IPS DF 6.9 (cell line): ENCODE results near the gene DNAJC8.

Experiments used
- DNase-seq: peaks from one replicate; pipeline ENCODE4 v3.0.0-alpha.2; 2013; ENCODE audit warnings: low read depth, low spot score
- H3K27ac ChIP-seq: one replicate; pipeline ENCODE4 v1.5.1; 2013; ENCODE audit warnings: low read length, control low read depth
- H3K27me3 ChIP-seq: 2 replicates; pipeline ENCODE4 v1.6.1; 2013; ENCODE audit warnings: mild to moderate bottlenecking, low read length; ENCODE audit not compliant: control insufficient read depth, insufficient read depth
- H3K36me3 ChIP-seq: 2 replicates; pipeline ENCODE4 v1.6.1; 2013; ENCODE audit warnings: low read length; ENCODE audit not compliant: control insufficient read depth, insufficient read depth
- H3K4me1 ChIP-seq: 2 replicates; pipeline ENCODE4 v1.6.1; 2013; ENCODE audit warnings: low read length; ENCODE audit not compliant: control insufficient read depth, insufficient read depth
- H3K4me3 ChIP-seq: 2 replicates; pipeline ENCODE4 v1.5.1; 2013; ENCODE audit warnings: mild to moderate bottlenecking, low read length
- H3K9me3 ChIP-seq: 2 replicates; pipeline ENCODE4 v1.6.1; 2013; ENCODE audit warnings: low read length, inconsistent platforms; ENCODE audit not compliant: control insufficient read depth, insufficient read depth
- WGBS: extraction: QIAGEN DNeasy Blood & Tissue Kit; methylation state at CpG from one replicate; pipeline ENCODE4 v1.1.7; 2013; ENCODE audit warnings: mixed read lengths, missing lambda C conversion rate; ENCODE audit not compliant: insufficient read length, insufficient coverage; 5-methylcytosine and 5-hydroxymethylcytosine counted together

Gene DNAJC8

DNA sequence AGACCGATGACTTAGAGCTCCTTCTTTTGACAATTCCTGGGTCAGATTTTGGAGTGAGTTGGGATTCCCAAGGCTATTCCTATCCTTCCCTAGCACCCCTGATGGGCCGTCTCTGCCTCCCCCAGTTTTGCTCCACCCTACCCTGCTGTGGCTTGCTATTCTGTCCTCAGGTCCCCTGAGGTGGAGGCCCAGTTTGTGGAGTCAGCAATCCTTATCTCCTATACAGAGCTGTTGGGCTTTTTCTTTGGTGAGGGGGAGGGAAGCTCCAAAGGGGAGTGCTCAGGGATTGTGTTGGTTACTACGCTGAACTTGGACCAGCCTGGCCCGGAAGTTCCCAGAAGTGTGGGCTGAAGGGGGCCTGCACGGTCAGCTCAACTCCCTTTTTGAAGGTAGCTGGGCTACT, 34.1 kb upstream of the DNAJC8 start:
- peaks cover 3% of the 10 kb centered on the region; the same call in 1 of the 2 replicates for H3K36me3 ChIP-seq
- DNase-seq: no peak
- 0 out of 2 replicates have a peak, but pooled peaks cover 1% of the 10 kb centered on the region for H3K4me1 ChIP-seq
- no peaks in the 10 kb centered on the region for H3K27me3 ChIP-seq
- WGBS: no CpG with 5 or more reads among the region's 5 CpGs
- H3K27ac ChIP-seq: no peak overlapping the region
- H3K9me3 ChIP-seq: no peaks in the 10 kb centered on the region
- no peak overlapping the region for H3K4me3 ChIP-seq

DNA sequence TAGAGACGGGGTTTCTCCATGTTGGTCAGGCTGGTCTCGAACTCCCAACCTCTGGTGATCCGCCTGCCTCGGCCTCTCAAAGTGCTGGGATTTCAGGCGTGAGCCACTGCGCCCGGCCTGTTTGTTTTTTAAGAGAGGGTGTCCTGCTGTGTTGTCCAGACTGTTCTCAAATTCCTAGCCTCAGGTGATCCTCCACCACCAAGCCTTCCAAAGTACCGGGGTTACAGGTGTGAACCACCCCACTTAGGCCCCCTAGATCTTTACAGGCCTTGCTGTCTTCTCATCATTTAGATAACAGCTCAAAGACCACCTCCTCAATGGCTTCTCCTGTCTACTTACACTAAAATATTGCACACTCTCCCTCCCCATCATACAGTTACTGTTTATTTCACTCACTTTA, 32.7 kb upstream of the DNAJC8 start:
- H3K4me1 ChIP-seq: peaks cover 3% of the 10 kb centered on the region; the same call in 1 of the 2 replicates
- H3K36me3 ChIP-seq: no peaks in the 10 kb centered on the region
- H3K9me3 ChIP-seq: no peaks in the 10 kb centered on the region
- no peak overlapping the region for H3K27ac ChIP-seq
- H3K4me3 ChIP-seq: no peak overlapping the region
- WGBS: no CpG with 5 or more reads among the region's 8 CpGs
- DNase-seq: no peak
- H3K27me3 ChIP-seq: no peaks in the 10 kb centered on the region

DNA sequence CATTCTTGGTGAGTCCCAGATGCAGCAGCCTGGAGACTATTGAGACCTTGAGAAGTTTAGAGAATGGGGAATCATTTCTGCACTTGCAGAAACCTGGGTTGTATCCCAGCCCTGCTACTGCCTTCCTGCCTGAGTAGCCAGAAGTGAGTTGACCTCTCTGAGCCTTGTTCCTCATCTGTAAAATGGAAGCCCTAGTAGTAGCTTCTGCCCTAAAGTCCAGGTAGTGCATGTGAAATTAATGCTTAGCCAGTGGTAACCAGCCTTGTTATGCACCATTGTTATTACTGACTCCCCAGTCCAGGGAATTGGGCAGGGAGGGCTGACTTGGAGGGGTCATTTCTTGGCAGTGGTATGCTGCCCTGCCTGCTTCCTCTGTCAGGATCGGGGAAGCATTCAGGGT, 32.1 kb upstream of the DNAJC8 start:
- Histone ChIP-seq H3K4me3 (no peak overlapping the region), H3K4me1 (peaks cover 3% of the 10 kb centered on the region; the same call in 1 of the 2 replicates), H3K36me3 (no peaks in the 10 kb centered on the region), H3K27me3 (no peaks in the 10 kb centered on the region), H3K27ac (no peak overlapping the region), H3K9me3 (no peaks in the 10 kb centered on the region)
- no CpG with 5 or more reads among the region's 1 CpG for WGBS
- no peak for DNase-seq

DNA sequence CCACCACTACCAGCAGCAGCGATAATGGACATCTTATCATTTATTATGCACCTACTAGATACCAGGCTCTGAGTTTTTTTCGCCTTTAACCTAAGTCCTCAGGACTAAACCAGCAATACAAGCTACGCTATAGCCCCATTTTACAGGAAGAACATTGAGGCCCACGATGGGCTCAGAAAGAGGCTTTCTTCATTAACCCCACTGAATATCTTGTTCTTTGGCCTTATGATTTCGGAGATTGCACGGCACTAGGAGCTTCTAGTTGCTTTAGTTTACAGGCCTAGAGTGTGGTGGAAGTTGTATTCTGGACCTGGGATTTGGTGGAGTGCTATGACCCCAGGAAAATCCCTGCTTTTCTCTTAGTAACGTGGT, 28.0 kb upstream of the DNAJC8 start:
- Histone ChIP-seq H3K4me1 (peaks cover 2% of the 10 kb centered on the region; the same call in 1 of the 2 replicates), H3K4me3 (peak overlapping the region; percentile 97; the same call in 1 of the 2 replicates), H3K27ac (no peak overlapping the region), H3K27me3 (no peaks in the 10 kb centered on the region), H3K9me3 (no peaks in the 10 kb centered on the region), H3K36me3 (no peaks in the 10 kb centered on the region)
- DNase-seq: no peak
- WGBS: no CpG with 5 or more reads among the region's 7 CpGs

DNA sequence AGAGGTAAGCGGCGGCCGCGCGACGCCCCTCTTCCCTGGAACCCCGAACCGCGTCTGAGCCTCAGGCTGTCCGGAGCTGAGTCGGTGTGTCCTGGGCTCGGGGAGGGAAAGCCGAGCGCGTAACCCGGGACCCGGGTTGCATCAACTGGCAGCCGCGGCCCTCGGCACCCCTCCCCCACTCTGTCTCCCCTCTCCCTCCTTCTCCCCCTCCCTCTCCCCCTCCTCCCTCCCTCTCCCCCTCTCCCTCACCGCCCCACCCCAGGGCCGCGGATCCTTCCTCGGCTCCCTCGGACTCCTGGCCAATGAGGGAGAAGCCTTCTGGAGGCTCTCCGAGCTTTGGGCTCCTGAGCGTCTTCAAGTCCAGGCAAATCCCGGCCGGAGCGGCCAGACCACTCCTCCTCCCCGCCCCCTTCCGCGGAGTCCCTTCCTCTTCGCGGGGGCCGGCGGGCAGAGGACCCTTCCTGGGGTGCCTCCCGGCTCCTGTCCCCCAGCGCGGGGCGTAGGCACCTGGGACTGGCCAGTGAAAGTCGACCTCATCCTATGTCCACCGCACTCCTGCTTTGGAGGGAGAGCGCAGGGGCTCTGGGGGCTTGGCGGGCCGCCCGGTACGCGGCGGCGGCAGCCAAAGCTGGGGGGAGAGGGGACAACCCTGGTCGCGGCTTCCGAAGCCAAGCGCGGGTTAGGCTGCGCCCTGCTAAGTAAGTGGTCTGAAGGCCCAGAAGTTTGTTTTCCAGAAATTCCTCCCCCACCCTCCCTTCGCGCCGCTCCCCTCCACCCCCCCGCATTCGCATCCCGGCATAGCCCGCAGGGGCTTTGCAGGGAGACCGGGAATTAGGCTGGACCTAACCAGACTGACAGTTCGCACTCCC, 27.3 kb upstream of the DNAJC8 start:
- WGBS: no CpG with 5 or more reads among the region's 66 CpGs
- no peaks in the 10 kb centered on the region for H3K9me3 ChIP-seq
- H3K27me3 ChIP-seq: no peaks in the 10 kb centered on the region
- peak; percentile 70 for DNase-seq
- peaks cover 2% of the 10 kb centered on the region; the same call in 1 of the 2 replicates for H3K4me1 ChIP-seq
- no peak overlapping the region for H3K27ac ChIP-seq
- peak overlapping the region; percentile 97 for H3K4me3 ChIP-seq
- H3K36me3 ChIP-seq: no peaks in the 10 kb centered on the region

DNA sequence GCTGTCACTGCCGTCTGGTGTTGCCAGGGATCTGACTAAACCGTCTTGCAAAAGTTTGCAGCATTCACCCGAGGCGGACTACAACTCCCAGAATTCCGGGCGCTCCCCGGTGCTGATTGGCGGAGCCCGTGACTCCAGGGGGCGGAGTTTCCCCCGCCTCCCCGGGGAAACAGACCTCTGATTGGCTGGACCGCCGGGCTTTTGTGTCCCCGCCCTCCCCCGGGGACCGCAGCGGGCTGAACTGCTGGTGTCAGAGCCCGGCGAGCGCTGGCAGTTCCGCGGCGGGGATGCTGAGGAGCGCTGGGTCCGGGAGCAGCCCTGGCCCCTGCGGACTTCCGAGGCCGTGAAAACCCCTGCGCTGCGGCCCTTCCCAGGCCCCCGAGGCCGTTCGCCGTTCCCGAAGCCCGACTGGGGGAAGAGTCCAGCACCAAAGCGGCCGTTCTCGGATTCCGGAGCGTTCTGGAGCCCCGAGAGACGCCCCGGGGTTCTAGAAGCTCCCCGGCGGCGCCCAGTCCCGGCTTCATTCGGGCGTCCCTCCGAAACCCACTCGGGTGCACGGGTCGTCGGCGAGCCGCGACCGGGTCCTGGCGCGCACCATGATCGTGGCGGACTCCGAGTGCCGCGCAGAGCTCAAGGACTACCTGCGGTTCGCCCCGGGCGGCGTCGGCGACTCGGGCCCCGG, 26.6 kb upstream of the DNAJC8 start, which contains the start of gene SESN2:
Gene SESN2, plus strand, starts transcription at position 267 of the 682 bp plus-strand sequence. Its CDS starts 330 bp downstream, at position 597.
- no CpG with 5 or more reads among the region's 76 CpGs for WGBS
- H3K36me3 ChIP-seq: no peaks in the 10 kb centered on the region

DNA sequence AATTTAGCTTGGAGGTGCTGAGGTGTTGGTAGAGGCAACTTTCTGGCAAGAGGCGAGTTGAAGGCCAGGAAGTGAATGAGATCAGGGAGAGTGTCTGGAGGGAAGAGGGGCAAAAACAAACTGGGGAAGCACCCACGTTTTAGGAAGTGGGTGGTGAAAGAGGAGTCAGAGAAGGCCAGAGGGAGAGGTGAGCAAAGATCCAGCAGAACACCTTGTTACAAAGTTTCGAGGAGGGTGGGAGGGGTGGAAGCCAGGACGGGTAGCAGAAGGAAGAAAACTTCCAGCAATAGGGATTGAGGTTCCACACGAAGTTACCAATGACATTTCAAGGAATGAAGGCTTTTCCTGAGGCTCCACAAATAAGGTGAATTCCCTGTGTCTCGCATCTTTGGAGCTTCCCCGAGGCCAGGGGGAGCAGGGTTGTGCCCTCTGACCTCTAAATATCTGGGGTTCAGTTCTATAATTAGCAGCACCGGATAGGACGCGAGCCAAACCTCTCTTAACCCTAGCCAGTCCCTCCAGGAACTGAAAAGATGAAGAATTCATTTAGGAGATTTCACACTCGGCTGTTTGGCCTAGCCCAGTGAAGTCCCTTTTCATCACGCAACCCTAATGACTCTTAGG, 25.9 kb upstream of the DNAJC8 start:
- H3K27ac ChIP-seq: no peak overlapping the region
- DNase-seq: no peak
- no peaks in the 10 kb centered on the region for H3K36me3 ChIP-seq
- WGBS: no CpG with 5 or more reads among the region's 12 CpGs
- H3K9me3 ChIP-seq: no peaks in the 10 kb centered on the region
- no peak overlapping the region for H3K4me3 ChIP-seq
- H3K4me1 ChIP-seq: peaks cover 2% of the 10 kb centered on the region; the same call in 1 of the 2 replicates
- H3K27me3 ChIP-seq: no peaks in the 10 kb centered on the region

More for the DNA sequence above, 26.6 kb upstream of the DNAJC8 start, which contains the start of gene SESN2:
- Histone ChIP-seq H3K4me1 (peaks cover 2% of the 10 kb centered on the region; the same call in 1 of the 2 replicates), H3K4me3 (peak within 1 kb of the TSS; percentile 97), H3K27ac (no peak within 1 kb of the TSS), H3K27me3 (no peaks in the 10 kb centered on the region), H3K9me3 (no peaks in the 10 kb centered on the region)
- peak; percentile 95 for DNase-seq

DNA sequence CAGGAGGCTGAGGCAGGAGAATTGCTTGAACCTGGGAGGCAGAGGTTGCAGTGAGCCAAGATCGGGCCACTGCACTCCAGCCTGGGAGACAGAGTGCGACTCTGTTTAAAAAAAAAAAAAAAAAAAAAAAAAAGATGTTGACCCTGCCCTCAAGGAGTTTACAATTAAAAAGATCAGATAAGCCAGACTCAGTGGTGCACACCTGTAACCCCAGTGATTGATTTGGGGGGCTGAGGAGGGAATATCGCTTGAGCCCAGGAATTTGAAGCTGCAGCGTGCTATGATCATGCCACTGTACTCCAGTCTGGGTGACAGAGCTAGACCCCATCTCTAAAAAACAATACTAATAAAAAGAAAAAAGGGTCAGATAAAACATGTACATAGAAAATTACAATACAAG, 24.9 kb upstream of the DNAJC8 start:
- Histone ChIP-seq H3K27ac (no peak overlapping the region), H3K4me3 (no peak overlapping the region), H3K4me1 (peaks cover 2% of the 10 kb centered on the region; the same call in 1 of the 2 replicates), H3K9me3 (no peaks in the 10 kb centered on the region), H3K27me3 (no peaks in the 10 kb centered on the region), H3K36me3 (no peaks in the 10 kb centered on the region)
- no peak for DNase-seq
- WGBS: no CpG with 5 or more reads among the region's 4 CpGs

DNA sequence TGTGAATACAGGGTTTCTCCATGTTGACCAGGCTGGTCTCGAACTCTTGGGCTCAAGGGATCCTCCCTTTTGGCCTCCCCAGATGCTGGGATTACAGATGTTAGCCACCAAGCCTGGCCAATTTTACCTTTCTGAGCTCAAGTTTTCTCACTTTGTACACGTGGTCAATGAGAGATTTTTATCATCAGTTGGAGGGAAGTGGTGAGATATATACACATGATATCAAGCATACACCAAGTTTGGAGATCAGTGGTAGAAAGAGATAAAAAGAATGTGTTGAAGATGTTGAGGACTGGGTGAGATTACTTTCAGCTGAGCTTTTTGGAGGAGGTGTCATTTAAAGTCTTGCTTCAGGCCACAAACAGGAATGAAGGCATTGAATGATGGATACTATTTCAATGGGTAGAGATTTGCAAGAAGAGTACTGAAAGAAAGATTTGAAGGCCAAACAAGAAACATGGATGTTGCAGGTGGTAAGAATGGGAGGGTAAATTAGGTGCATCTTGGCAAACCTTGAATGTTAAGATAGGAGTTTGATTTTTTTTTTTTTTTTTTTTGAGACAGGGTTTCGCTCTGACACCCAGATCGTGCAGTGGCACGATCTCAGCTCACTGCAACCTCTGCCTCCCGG, 23.5 kb upstream of the DNAJC8 start:
- no peaks in the 10 kb centered on the region for H3K9me3 ChIP-seq
- no peak overlapping the region for H3K27ac ChIP-seq
- no peak for DNase-seq
- H3K4me3 ChIP-seq: no peak overlapping the region
- H3K27me3 ChIP-seq: no peaks in the 10 kb centered on the region
- WGBS: no CpG with 5 or more reads among the region's 6 CpGs
- H3K4me1 ChIP-seq: peaks cover 2% of the 10 kb centered on the region; the same call in 1 of the 2 replicates
- H3K36me3 ChIP-seq: no peaks in the 10 kb centered on the region

DNA sequence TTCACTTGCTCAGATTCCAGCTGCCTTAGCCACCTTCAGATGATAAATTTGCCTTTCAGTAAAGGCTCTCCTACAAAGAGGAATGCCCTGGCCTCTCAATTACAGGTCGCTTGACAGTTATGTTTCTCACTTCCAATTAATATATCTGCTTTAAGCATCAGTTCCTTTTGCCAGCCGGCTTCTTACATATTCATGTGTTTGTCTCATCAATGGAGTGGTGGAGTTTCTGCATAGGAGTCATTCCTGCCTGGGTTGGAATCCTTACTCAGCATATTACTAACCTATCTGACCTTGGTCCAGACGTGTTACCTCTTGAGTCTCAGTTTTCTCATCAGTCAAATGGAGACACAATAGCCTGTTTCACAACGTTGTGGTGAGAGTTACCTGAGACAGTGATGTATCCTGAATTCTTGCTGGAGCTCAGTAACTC, 17.1 kb upstream of the DNAJC8 start:
- Histone ChIP-seq H3K4me3 (no peak overlapping the region), H3K36me3 (no peaks in the 10 kb centered on the region), H3K4me1 (peaks cover 4% of the 10 kb centered on the region; the same call in 1 of the 2 replicates), H3K9me3 (no peaks in the 10 kb centered on the region), H3K27ac (no peak overlapping the region), H3K27me3 (no peaks in the 10 kb centered on the region)
- WGBS: no CpG with 5 or more reads among the region's 4 CpGs
- DNase-seq: no peak
